HG03060 (cell line): ENCODE results near the gene SPTAN1.
"Not testable (repeated sequence)": the region's sequence is repeated elsewhere in the genome, so short reads cannot be mapped to it uniquely, and the experiment has no call there.

Source experiments
- ATAC-seq: cut with Tn5 transposase; IDR thresholded peaks from one replicate; pipeline ENCODE4 v1.9.1; 2021; ENCODE audit warnings: low read depth, moderate number of reproducible peaks; ENCODE audit not compliant: unreplicated experiment

The SPTAN1 gene

GRCh38 chr9:128552744-128553440 lies 505 bp downstream of the SPTAN1 start:
- ATAC-seq = peak; percentile 11

GRCh38 chr9:128553728-128554127 lies 1.3 kb downstream of the SPTAN1 start:
- ATAC-seq = no peak

- no peak for ATAC-seq
Observed at GRCh38 chr9:128554155-128554862, 1.9 kb downstream of the SPTAN1 start.

GRCh38 chr9:128555180-128555721 lies 2.9 kb downstream of the SPTAN1 start:
- ATAC-seq = no peak

- no peak for ATAC-seq
Observed at GRCh38 chr9:128556276-128556675, 3.9 kb downstream of the SPTAN1 start.

GRCh38 chr9:128556926-128557634 lies 4.7 kb downstream of the SPTAN1 start:
- ATAC-seq = no peak

GRCh38 chr9:128558431-128559310 lies 6.3 kb downstream of the SPTAN1 start:
- ATAC-seq = peak; percentile 76

- no peak for ATAC-seq
Observed at GRCh38 chr9:128565578-128565977, 13.2 kb downstream of the SPTAN1 start.

- ATAC-seq = no peak
Observed at GRCh38 chr9:128568470-128569078, 16.2 kb downstream of the SPTAN1 start.

- ATAC-seq = no peak
Observed at GRCh38 chr9:128575469-128575868, 23.1 kb downstream of the SPTAN1 start.

GRCh38 chr9:128575916-128576315 lies 23.5 kb downstream of the SPTAN1 start:
- ATAC-seq = no peak

GRCh38 chr9:128577206-128577605 lies 24.8 kb downstream of the SPTAN1 start:
- ATAC-seq = no peak

GRCh38 chr9:128579194-128579593 lies 26.8 kb downstream of the SPTAN1 start:
- no peak for ATAC-seq

GRCh38 chr9:128580731-128581130 lies 28.3 kb downstream of the SPTAN1 start:
- ATAC-seq = no peak

GRCh38 chr9:128585155-128585554 lies 32.8 kb downstream of the SPTAN1 start:
- not testable (repeated sequence) for ATAC-seq

GRCh38 chr9:128586934-128587333 lies 34.5 kb downstream of the SPTAN1 start:
- not testable (repeated sequence) for ATAC-seq

- no peak for ATAC-seq
Observed at GRCh38 chr9:128587453-128587852, 35.1 kb downstream of the SPTAN1 start.

- no peak for ATAC-seq
Observed at GRCh38 chr9:128588581-128589233, 36.3 kb downstream of the SPTAN1 start.

GRCh38 chr9:128593039-128593438 lies 40.7 kb downstream of the SPTAN1 start:
- no peak for ATAC-seq
